Panc1 (cell line): Measurements from ENCODE around the gene OR1K1. TPM values are rescaled to one million over a fixed set of nuclear protein-coding genes. Genes with fewer than 3 reads are reported as not detected.

ENCODE experiments used
- ATAC-seq: fragments of 200-7000 bp; cut with Tn5 transposase; 2 replicates; pipeline ENCODE4 v1.9.1; 2020; ENCODE audit warnings: mild to moderate bottlenecking, moderate library complexity
- BruUV-seq: library from RNA; stranded (reverse); fragments of 400-500 nt; replicated peaks from 2 replicates; lab custom pipeline; 2021; lab: Mats Ljungman, UMichigan
- CTCF ChIA-PET: fragments of 300-600 bp; sonication (Branson Sonifier 250); formaldehyde crosslinking; loops from one replicate; lab custom pipeline; 2022; ENCODE audit warnings: antibody characterized with exemption; lab: Charles Lee
- POLR2A ChIA-PET: fragments of 300-600 bp; sonication (Branson Sonifier 250); formaldehyde crosslinking; loops from one replicate; lab custom pipeline; 2022; ENCODE audit warnings: antibody characterized with exemption; lab: Charles Lee
- DNase-seq: peaks from one replicate; pipeline ENCODE4 v3.0.0-alpha.2; 2010; ENCODE audit warnings: low read depth, low spot score
- H3K27ac ChIP-seq: 2 replicates; pipeline ENCODE4 v1.5.1; 2011; ENCODE audit warnings: mild to moderate bottlenecking, low read length, inconsistent platforms
- H3K27me3 ChIP-seq: fragments of 200-500 bp; sonication (Bioruptor generic); 2 replicates; pipeline ENCODE4 v1.6.0; 2014; ENCODE audit warnings: low read length, inconsistent platforms; ENCODE audit not compliant: control insufficient read depth, insufficient read depth
- H3K36me3 ChIP-seq: fragments of 200-500 bp; sonication (Bioruptor generic); 2 replicates; pipeline ENCODE4 v1.5.1; 2014; ENCODE audit warnings: inconsistent platforms, mild to moderate bottlenecking, low read length, moderate library complexity; ENCODE audit not compliant: control insufficient read depth, insufficient read depth
- H3K4me1 ChIP-seq: 2 replicates; pipeline ENCODE4 v1.5.1; 2011; ENCODE audit warnings: inconsistent platforms, mild to moderate bottlenecking, low read length, moderate library complexity; ENCODE audit not compliant: control insufficient read depth, insufficient read depth
- H3K4me3 ChIP-seq, 2 experiments: 2 replicates each; pipeline ENCODE4 v1.5.1; 2011 to 2012; ENCODE audit warnings: low read depth in 2 of 2, low read length in 2 of 2, mild to moderate bottlenecking in 2 of 2, inconsistent platforms in 1 of 2, moderate library complexity in 1 of 2
- H3K9me3 ChIP-seq: fragments of 200-500 bp; sonication (Bioruptor generic); 2 replicates; pipeline ENCODE4 v1.5.1; 2014; ENCODE audit warnings: low read depth, mild to moderate bottlenecking, inconsistent platforms, low read length, moderate library complexity; ENCODE audit not compliant: control insufficient read depth, insufficient read depth
- POLR2AphosphoS5 ChIP-seq: IDR thresholded peaks from 2 replicates; pipeline ENCODE4 v1.6.1; 2012; ENCODE audit warnings: mild to moderate bottlenecking, low read depth, low read length, moderate library complexity
- SIN3A ChIP-seq: IDR thresholded peaks from 2 replicates; pipeline ENCODE4 v1.6.1; 2012; ENCODE audit warnings: low read depth, mild to moderate bottlenecking, low read length, moderate library complexity, borderline replicate concordance; ENCODE audit not compliant: insufficient read depth
- TCF7L2 ChIP-seq: IDR thresholded peaks from 2 replicates; pipeline ENCODE4 v1.6.1; 2011; ENCODE audit warnings: mild to moderate bottlenecking, low read depth, low read length, inconsistent platforms
- in situ Hi-C: cut with HindIII; loops from 2 replicates; pipeline ENCODE4 v1.10.0; 2016; ENCODE audit warnings: low sequenced_read_pairs, low pct_unique_long_range_greater_than_20kb
- intact Hi-C: fragments of 100-400 bp; cut with micrococcal nuclease; formaldehyde crosslinking; loops from one replicate; pipeline ENCODE4 v1.10.0; 2022; ENCODE audit not compliant: unreplicated experiment
- total RNA-seq: library from RNA; stranded (reverse); gene quantifications from one replicate; pipeline ENCODE4 v1.2.1, GENCODE V29; 2021; ENCODE audit not compliant: unreplicated experiment
- TF ChIP-seq, protein P1 (sequence below): fragments of 450-650 bp; IDR thresholded peaks from 2 replicates; pipeline ENCODE4 v1.5.1; 2017; ENCODE audit warnings: mild to moderate bottlenecking
- TF ChIP-seq, protein P2 (sequence below), 2 experiments: IDR thresholded peaks; 2 replicates each; pipeline ENCODE4 v1.6.1; 2011 to 2012; ENCODE audit warnings: low read depth in 2 of 2, control low read depth in 1 of 2, low read length in 1 of 2, mild to moderate bottlenecking in 1 of 2, moderate library complexity in 1 of 2; ENCODE audit not compliant: insufficient read depth in 1 of 2

OR1K1 gene
- total RNA-seq, 1 experiment from 2014 or later: not detected

DNA sequence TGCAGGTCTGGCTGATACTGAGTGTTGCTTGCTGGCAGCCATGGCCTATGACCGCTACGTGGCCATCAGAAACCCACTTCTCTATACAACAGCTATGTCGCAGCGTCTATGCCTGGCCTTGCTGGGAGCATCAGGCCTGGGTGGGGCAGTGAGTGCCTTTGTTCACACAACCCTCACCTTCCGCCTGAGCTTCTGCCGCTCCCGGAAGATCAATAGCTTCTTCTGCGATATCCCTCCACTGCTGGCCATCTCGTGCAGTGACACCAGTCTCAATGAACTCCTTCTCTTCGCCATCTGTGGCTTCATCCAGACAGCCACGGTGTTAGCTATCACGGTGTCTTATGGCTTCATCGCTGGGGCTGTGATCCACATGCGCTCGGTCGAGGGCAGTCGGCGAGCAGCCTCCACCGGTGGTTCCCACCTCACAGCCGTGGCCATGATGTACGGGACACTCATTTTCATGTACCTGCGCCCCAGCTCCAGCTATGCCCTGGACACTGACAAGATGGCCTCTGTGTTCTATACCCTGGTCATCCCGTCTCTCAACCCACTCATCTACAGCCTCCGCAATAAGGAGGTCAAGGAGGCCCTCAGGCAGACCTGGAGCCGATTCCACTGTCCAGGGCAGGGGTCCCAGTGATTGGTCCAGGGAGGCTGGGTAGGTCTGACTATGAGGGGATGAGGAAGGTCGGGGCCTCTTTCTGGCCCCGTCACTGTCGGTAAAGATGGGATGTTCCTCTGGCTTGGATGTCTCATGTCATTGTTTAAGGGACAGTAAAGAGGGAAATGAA, 10.5 kb upstream of the OR1K1 start:
- TF ChIP-seq TCF7L2 (no peak), POLR2AphosphoS5 (no peak), SIN3A (no peak)
- TF ChIP-seq, protein P1, sequence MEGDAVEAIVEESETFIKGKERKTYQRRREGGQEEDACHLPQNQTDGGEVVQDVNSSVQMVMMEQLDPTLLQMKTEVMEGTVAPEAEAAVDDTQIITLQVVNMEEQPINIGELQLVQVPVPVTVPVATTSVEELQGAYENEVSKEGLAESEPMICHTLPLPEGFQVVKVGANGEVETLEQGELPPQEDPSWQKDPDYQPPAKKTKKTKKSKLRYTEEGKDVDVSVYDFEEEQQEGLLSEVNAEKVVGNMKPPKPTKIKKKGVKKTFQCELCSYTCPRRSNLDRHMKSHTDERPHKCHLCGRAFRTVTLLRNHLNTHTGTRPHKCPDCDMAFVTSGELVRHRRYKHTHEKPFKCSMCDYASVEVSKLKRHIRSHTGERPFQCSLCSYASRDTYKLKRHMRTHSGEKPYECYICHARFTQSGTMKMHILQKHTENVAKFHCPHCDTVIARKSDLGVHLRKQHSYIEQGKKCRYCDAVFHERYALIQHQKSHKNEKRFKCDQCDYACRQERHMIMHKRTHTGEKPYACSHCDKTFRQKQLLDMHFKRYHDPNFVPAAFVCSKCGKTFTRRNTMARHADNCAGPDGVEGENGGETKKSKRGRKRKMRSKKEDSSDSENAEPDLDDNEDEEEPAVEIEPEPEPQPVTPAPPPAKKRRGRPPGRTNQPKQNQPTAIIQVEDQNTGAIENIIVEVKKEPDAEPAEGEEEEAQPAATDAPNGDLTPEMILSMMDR: no peak
- TF ChIP-seq, protein P2, sequence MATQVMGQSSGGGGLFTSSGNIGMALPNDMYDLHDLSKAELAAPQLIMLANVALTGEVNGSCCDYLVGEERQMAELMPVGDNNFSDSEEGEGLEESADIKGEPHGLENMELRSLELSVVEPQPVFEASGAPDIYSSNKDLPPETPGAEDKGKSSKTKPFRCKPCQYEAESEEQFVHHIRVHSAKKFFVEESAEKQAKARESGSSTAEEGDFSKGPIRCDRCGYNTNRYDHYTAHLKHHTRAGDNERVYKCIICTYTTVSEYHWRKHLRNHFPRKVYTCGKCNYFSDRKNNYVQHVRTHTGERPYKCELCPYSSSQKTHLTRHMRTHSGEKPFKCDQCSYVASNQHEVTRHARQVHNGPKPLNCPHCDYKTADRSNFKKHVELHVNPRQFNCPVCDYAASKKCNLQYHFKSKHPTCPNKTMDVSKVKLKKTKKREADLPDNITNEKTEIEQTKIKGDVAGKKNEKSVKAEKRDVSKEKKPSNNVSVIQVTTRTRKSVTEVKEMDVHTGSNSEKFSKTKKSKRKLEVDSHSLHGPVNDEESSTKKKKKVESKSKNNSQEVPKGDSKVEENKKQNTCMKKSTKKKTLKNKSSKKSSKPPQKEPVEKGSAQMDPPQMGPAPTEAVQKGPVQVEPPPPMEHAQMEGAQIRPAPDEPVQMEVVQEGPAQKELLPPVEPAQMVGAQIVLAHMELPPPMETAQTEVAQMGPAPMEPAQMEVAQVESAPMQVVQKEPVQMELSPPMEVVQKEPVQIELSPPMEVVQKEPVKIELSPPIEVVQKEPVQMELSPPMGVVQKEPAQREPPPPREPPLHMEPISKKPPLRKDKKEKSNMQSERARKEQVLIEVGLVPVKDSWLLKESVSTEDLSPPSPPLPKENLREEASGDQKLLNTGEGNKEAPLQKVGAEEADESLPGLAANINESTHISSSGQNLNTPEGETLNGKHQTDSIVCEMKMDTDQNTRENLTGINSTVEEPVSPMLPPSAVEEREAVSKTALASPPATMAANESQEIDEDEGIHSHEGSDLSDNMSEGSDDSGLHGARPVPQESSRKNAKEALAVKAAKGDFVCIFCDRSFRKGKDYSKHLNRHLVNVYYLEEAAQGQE (IDR thresholded peaks at IDR 0.05; ENCODE audit: insufficient read depth in 1 of 2, low read depth in 2 of 2, low read length in 1 of 2): no peak
- Histone ChIP-seq H3K9me3 (no peaks in the 10 kb centered on the region), H3K27ac (no peak overlapping the region), H3K4me1 (no peaks in the 10 kb centered on the region), H3K4me3 (no peak overlapping the region), H3K36me3 (no peaks in the 10 kb centered on the region), H3K27me3 (no peaks in the 10 kb centered on the region)
- ATAC-seq (no peak), DNase-seq (no peak)
- intact Hi-C loops (no loop called here), in situ Hi-C loops (no loop called here)
- ChIA-PET POLR2A (interaction anchor here (0.7 kb wide), 1 partner anchor 515 kb away, joined by 5 read pairs; no protein-coding TSS in a partner anchor), CTCF (no interaction called here)
- BruUV-seq: no TSS peak

DNA sequence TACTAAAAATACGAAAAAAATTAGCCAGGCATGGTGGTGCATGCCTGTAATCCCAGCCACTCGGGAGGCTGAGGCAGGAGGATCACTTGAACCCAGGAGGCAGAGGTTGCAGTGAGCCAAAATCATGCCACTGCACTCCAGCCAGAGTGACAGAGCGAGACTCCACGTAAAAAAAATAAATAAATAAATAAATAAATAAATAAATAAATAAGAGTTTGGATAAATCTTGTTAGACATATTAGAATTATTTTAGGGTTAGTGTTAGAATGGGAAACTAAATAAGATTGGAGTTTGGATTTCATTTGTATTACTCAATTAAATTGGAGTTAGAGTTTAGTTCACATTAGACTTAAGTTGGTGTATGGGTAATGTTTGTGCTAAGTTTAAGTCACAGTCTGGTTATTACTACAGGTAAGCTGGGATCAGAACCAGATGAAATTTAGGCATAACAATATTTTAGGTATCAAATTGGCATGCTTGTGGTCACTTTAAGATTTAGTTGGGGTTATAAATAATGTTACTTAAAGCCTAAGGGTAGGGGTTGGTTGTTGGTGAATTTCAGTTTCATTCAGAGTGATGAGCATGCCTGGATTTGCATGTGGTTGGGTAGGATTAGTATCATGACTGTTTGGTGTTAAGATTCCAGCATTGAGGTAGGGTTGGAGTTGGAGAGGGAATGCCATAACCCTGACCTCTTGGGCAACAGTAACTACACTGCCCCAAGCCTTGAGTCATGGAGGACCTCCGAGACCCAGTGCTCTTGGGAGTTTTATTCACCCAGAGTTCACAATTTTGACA, 7.9 kb upstream of the OR1K1 start:
- no TSS peak for BruUV-seq
- no peaks in the 10 kb centered on the region for H3K4me1 ChIP-seq
- intact Hi-C loops: no loop called here
- TF ChIP-seq, protein P2 (IDR thresholded peaks at IDR 0.05; ENCODE audit: insufficient read depth in 1 of 2, low read depth in 2 of 2, low read length in 1 of 2): no peak
- ChIA-PET POLR2A (no interaction called here), CTCF (no interaction called here)
- no peak overlapping the region for H3K27ac ChIP-seq
- H3K4me3 ChIP-seq: no peak overlapping the region
- in situ Hi-C loops: no loop called here
- no peaks in the 10 kb centered on the region for H3K27me3 ChIP-seq
- H3K9me3 ChIP-seq: no peaks in the 10 kb centered on the region
- ATAC-seq (no peak), DNase-seq (no peak)
- H3K36me3 ChIP-seq: no peaks in the 10 kb centered on the region
